Ovary (tissue), 9 donors: Measurements from ENCODE around the gene MINDY1. TPM values are rescaled to one million over a fixed set of nuclear protein-coding genes. Genes with fewer than 3 reads are reported as not detected.

ENCODE experiments used
- DNase-seq, 5 donors: peaks; one replicate each; pipeline ENCODE4 v3.0.0-alpha.2; 2019 to 2020
- H3K27ac ChIP-seq, 2 donors: fragments of 200-600 bp; one replicate each; pipeline versions ENCODE4 v1.5.1 to v1.8.0; 2019 to 2022
- H3K27me3 ChIP-seq: fragments of 200-600 bp; one replicate; pipeline ENCODE4 v1.8.0; 2022
- H3K36me3 ChIP-seq: fragments of 200-600 bp; sonication (generic); one replicate; pipeline ENCODE4 v1.5.1; 2019
- H3K4me1 ChIP-seq: one replicate; pipeline ENCODE4 v1.8.1; 2013; ENCODE audit warnings: mild to moderate bottlenecking, moderate library complexity; ENCODE audit not compliant: insufficient read depth
- H3K4me3 ChIP-seq: fragments of 200-600 bp; sonication (generic); one replicate; pipeline ENCODE4 v1.5.1; 2017
- H3K9me3 ChIP-seq, 2 donors: fragments of 200-600 bp in 1 of 2; sonication (generic) in 1 of 2; one replicate each; pipeline versions ENCODE4 v1.5.1 to v1.8.1; 2013 to 2019; ENCODE audit warnings: mild to moderate bottlenecking in 1 of 2, moderate library complexity in 1 of 2
- CTCF ChIP-seq, 3 donors: fragments of 450-650 bp in 2 of 3; fragments of 200-600 bp in 1 of 3; IDR thresholded peaks; one replicate each; pipeline versions ENCODE4 v1.5.1 to v1.8.0; 2016 to 2022; ENCODE audit warnings: antibody characterized with exemption in 3 of 3, mild to moderate bottlenecking in 1 of 3
- EP300 ChIP-seq: sonication (generic); formaldehyde crosslinking; IDR thresholded peaks from one replicate; pipeline ENCODE4 v1.6.1; 2017; ENCODE audit warnings: antibody characterized with exemption
- POLR2A ChIP-seq: fragments of 450-650 bp; IDR thresholded peaks from one replicate; pipeline ENCODE4 v1.6.1; 2017; ENCODE audit warnings: antibody characterized with exemption, mild to moderate bottlenecking, moderate library complexity
- WGBS, 3 donors: extraction: QIAGEN DNeasy Blood & Tissue Kit in 1 of 3; methylation state at CpG; one replicate each; pipeline versions ENCODE4 v1.1.5 to v1.1.7; 2013 to 2017; 5-methylcytosine and 5-hydroxymethylcytosine counted together
- intact Hi-C, 4 donors: fragments of 100-400 bp; cut with DNase I; formaldehyde crosslinking; loops; one replicate each; pipeline versions ENCODE4 v1.11.0 to v1.15.1; 2022 to 2023
- polyA plus RNA-seq, 2 donors: library from polyadenylated mRNA; stranded (reverse); fragments of 200-250 nt in 1 of 2; fragments of 350-450 nt in 1 of 2; fragmentation: Illumina TruSeq in 1 of 2; extraction: RNeasy Lipid Tissue Mini Kit (QIAGEN cat#74804) in 1 of 2; gene quantifications; one replicate each; pipeline ENCODE4 v1.2.3, GENCODE V29; 2013 to 2014
- total RNA-seq, 7 donors: library from RNA; depleted of rRNA in 2 of 7; stranded (reverse); fragments of >200 nt in 2 of 7; fragmentation: NEBNext Ultra II Directional in 3 of 7; extraction: Animal tissue kit (Norgen Biotek cat#: 25700) in 3 of 7; gene quantifications; one replicate each; pipeline versions ENCODE4 v1.1.0 to v1.2.4, GENCODE V29; 2016 to 2023
- donor health status: DM: no; HTN: no; CAD: no; lungs with moderate emphysema.
- donor health status: DM: no; HTN: no; CAD: no.
- donor health status: Bipolar disorder and iron deficiency.
- donor health status: DM: yes; HTN: yes; CAD: no.
- donor health status: DM: no; HTN: no; CAD: no.
- donor health status: DM: yes; HTN: yes; CAD: no.

MINDY1 gene
- total and polyA plus RNA-seq, 9 donors: 17.1 to 35.6 (median 26.9) TPM

DNA sequence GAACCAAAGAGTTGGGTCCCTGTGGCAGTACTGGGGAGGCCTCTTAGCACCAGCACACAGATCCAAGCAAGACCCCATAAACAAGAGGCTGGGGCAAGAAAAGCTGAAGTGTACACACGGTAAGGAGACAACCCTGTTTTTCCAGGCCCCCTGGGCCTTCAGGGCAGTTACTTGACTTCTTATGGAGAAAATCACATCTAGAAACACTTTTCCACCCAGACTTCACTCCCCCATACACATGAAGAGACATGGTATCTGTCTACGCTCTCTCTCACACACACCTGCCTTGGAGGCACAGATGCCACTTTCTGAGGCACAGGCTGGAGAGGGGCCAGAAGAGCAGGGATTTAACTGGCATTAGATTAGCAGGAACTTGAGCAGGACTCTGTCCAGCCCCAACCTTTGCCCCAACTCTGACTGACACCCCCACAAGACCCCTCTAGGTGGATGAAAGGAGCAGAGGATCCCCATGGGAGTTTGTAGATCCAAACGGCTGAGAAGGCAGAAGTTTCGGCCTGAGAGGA is 34.2 kb downstream of the MINDY1 start:
- Histone ChIP-seq H3K27me3 (no peaks in the 10 kb centered on the region), H3K4me3 (peak overlapping the region; percentile 4), H3K9me3 (no peaks in the 10 kb centered on the region), H3K36me3 (no peaks in the 10 kb centered on the region), H3K27ac (peak overlapping the region in 1 of 2 donors; percentile 74), H3K4me1 (peaks cover 27% of the 10 kb centered on the region)
- WGBS, 3 donors: 51 to 59% (median 56%) methylated on average over 4 of the region's 4 CpGs
- DNase-seq: peak in 1 of 5 donors; percentile 24
- intact Hi-C loops: loop anchor here in 2 of 4 donors (5.0 to 10.0 kb wide), 3 partner anchors 48 to 410 kb away; partner anchors contain the start of genes ENSA (in 1 of the 2) and SETDB1 (in 1 of the 2)
- TF ChIP-seq CTCF (IDR thresholded peaks at IDR 0.05): no peak
- TF ChIP-seq POLR2A: no peak
- TF ChIP-seq EP300: no peak

DNA sequence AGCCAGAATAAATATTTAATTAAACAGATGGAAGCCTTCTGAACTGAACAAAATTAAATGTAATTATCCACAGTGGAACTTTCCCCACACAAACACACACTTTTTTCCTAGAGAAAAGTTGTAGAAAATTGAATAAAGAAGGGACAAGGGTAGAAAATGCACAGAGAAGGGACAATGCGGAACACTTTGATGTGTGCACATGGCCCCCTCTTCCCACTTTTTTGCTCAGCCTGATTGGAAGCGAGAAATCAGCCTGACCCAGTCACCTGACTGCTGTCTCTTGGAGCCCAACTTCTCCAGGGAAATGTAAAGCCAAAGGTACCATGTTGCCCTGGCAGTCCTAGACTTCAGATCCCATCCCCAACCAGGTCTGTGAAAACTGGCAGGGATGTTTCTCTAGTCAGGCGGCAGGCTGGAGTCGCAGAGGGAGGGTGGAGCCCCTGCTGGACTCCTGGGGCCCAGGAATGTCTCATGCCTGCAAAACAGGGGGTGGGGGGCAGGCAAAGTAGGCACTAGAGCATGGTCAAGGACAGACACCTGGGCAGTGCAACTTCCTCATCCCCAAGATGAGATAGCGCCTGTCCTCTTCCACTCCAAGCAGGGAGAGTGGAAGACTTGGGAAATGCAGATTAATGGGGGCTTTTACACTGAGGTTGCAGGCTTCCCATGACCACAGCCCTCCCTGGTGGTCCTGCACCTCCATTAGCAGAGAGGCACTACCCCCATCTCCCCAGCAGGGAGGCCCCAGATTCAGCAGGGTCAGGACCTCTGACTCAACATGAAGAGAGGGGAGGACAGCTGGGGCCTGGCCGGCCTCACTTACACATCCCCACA is 34.9 kb downstream of the MINDY1 start:
- 63 to 65% (median 64%) methylated on average over 6 of the region's 6 CpGs for WGBS, 3 donors
- DNase-seq: peak in 1 of 5 donors; percentile 26
- intact Hi-C loops: loop anchor here in 2 of 4 donors (5.0 to 10.0 kb wide), 3 partner anchors 47 to 409 kb away; partner anchors contain the start of genes ENSA (in 1 of the 2) and SETDB1 (in 1 of the 2)
- Histone ChIP-seq H3K27me3 (no peaks in the 10 kb centered on the region), H3K27ac (peak overlapping the region; percentile 50 to 74), H3K9me3 (no peaks in the 10 kb centered on the region), H3K4me1 (peaks cover 27% of the 10 kb centered on the region), H3K4me3 (peak overlapping the region; percentile 4), H3K36me3 (no peaks in the 10 kb centered on the region)
- TF ChIP-seq EP300 (no peak), CTCF (IDR thresholded peaks at IDR 0.05) (no peak), POLR2A (no peak)

- Histone ChIP-seq H3K4me3 (no peak overlapping the region), H3K27me3 (no peaks in the 10 kb centered on the region), H3K27ac (peak overlapping the region in 1 of 2 donors; percentile 74), H3K4me1 (peaks cover 27% of the 10 kb centered on the region), H3K36me3 (no peaks in the 10 kb centered on the region), H3K9me3 (no peaks in the 10 kb centered on the region)
- WGBS, 3 donors: 18 to 25% (median 19%) methylated on average over 11 of the region's 11 CpGs
- intact Hi-C loops: loop anchor here in 2 of 4 donors (5.0 to 10.0 kb wide), 3 partner anchors 46 to 409 kb away; partner anchors contain the start of genes ENSA (in 1 of the 2) and SETDB1 (in 1 of the 2)
- peak; percentile 72 to 90 (median 79) for DNase-seq
- no peak for TF ChIP-seq CTCF (IDR thresholded peaks at IDR 0.05)
- TF ChIP-seq POLR2A: no peak
- no peak for TF ChIP-seq EP300
These were observed 35.7 kb downstream of the MINDY1 start for GRCh38 chr1:150970808-150971582.

GRCh38 chr1:150969626-150970025 is 37.1 kb downstream of the MINDY1 start:
- no peak for DNase-seq
- H3K9me3 ChIP-seq: no peaks in the 10 kb centered on the region
- no peak overlapping the region for H3K4me3 ChIP-seq
- H3K27ac ChIP-seq: no peak overlapping the region
- 73 to 85% (median 77%) methylated on average over 3 of the region's 3 CpGs for WGBS, 3 donors
- no peaks in the 10 kb centered on the region for H3K27me3 ChIP-seq
- intact Hi-C loops: loop anchor here in 2 of 4 donors (5.0 to 10.0 kb wide), 3 partner anchors 45 to 407 kb away; partner anchors contain the start of genes ENSA (in 1 of the 2) and SETDB1 (in 1 of the 2)
- H3K4me1 ChIP-seq: peaks cover 27% of the 10 kb centered on the region
- TF ChIP-seq CTCF (IDR thresholded peaks at IDR 0.05) (no peak), EP300 (no peak), POLR2A (no peak)
- no peaks in the 10 kb centered on the region for H3K36me3 ChIP-seq
